Parathyroid adenoma (tissue), 2 donors: ENCODE data around the gene PCNX2.

Experiments used
- H2AFZ ChIP-seq: fragments of 300-600 bp; sonication (generic); one replicate; pipeline ENCODE4 v1.7.0; 2017; ENCODE audit warnings: antibody characterized with exemption, mild to moderate bottlenecking
- H3K27ac ChIP-seq: fragments of 300-600 bp; sonication (generic); one replicate; pipeline ENCODE4 v1.7.0; 2017
- H3K27me3 ChIP-seq: fragments of 300-600 bp; sonication (generic); one replicate; pipeline ENCODE4 v1.7.0; 2017; ENCODE audit warnings: low read length; ENCODE audit not compliant: control insufficient read depth, insufficient read depth
- H3K36me3 ChIP-seq: fragments of 300-600 bp; sonication (generic); one replicate; pipeline ENCODE4 v1.7.0; 2017; ENCODE audit warnings: low read length; ENCODE audit not compliant: control insufficient read depth, insufficient read depth
- H3K4me1 ChIP-seq: fragments of 300-600 bp; sonication (generic); one replicate; pipeline ENCODE4 v1.7.0; 2017; ENCODE audit warnings: control low read depth
- H3K4me2 ChIP-seq: fragments of 300-600 bp; sonication (generic); one replicate; pipeline ENCODE4 v1.7.0; 2017; ENCODE audit warnings: low read length
- H3K4me3 ChIP-seq: fragments of 300-600 bp; sonication (generic); one replicate; pipeline ENCODE4 v1.7.0; 2017; ENCODE audit warnings: low read depth, low read length
- H3K79me2 ChIP-seq: fragments of 300-600 bp; sonication (generic); one replicate; pipeline ENCODE4 v1.7.0; 2017; ENCODE audit warnings: control low read depth
- H3K9ac ChIP-seq: fragments of 300-600 bp; sonication (generic); one replicate; pipeline ENCODE4 v1.7.0; 2017; ENCODE audit warnings: mild to moderate bottlenecking
- H3K9me3 ChIP-seq: fragments of 300-600 bp; sonication (generic); one replicate; pipeline ENCODE4 v1.7.0; 2017; ENCODE audit warnings: low read length; ENCODE audit not compliant: control insufficient read depth
- CTCF ChIP-seq: fragments of 300-600 bp; sonication (generic); IDR thresholded peaks from one replicate; pipeline ENCODE4 v1.7.0; 2017; ENCODE audit warnings: antibody characterized with exemption, mild to moderate bottlenecking
- donor health status: primary hyperparathyroidism.

PCNX2 gene

GRCh38 chr1:233015965-233016364, 279.6 kb downstream of the PCNX2 start:
- Histone ChIP-seq H3K27me3 (no peaks in the 10 kb centered on the region), H3K4me3 (no peak overlapping the region), H3K79me2 (no peaks in the 10 kb centered on the region), H2AFZ (no peak overlapping the region), H3K27ac (no peak overlapping the region), H3K36me3 (no peaks in the 10 kb centered on the region), H3K9me3 (no peaks in the 10 kb centered on the region), H3K4me1 (no peaks in the 10 kb centered on the region), H3K9ac (no peak overlapping the region), H3K4me2 (no peak overlapping the region)
- no peak for TF ChIP-seq CTCF

- H3K79me2 ChIP-seq, result no peaks in the 10 kb centered on the region
- no peak overlapping the region for H3K9ac ChIP-seq
- no peaks in the 10 kb centered on the region for H3K9me3 ChIP-seq
- H3K4me1 ChIP-seq, result no peaks in the 10 kb centered on the region
- no peak overlapping the region for H3K4me3 ChIP-seq
- no peak overlapping the region for H3K27ac ChIP-seq
- TF ChIP-seq CTCF, result no peak
- no peak overlapping the region for H2AFZ ChIP-seq
- H3K36me3 ChIP-seq, result no peaks in the 10 kb centered on the region
- no peak overlapping the region for H3K4me2 ChIP-seq
- no peaks in the 10 kb centered on the region for H3K27me3 ChIP-seq
Measured at GRCh38 chr1:233012021-233012420, 283.5 kb downstream of the PCNX2 start.

GRCh38 chr1:233010146-233010545, 285.4 kb downstream of the PCNX2 start:
- no peaks in the 10 kb centered on the region for H3K4me1 ChIP-seq
- H2AFZ ChIP-seq, result no peak overlapping the region
- no peak overlapping the region for H3K27ac ChIP-seq
- H3K9ac ChIP-seq, result no peak overlapping the region
- TF ChIP-seq CTCF, result no peak
- H3K27me3 ChIP-seq, result no peaks in the 10 kb centered on the region
- H3K79me2 ChIP-seq, result no peaks in the 10 kb centered on the region
- H3K4me2 ChIP-seq, result no peak overlapping the region
- H3K36me3 ChIP-seq, result no peaks in the 10 kb centered on the region
- H3K4me3 ChIP-seq, result no peak overlapping the region
- H3K9me3 ChIP-seq, result no peaks in the 10 kb centered on the region

GRCh38 chr1:233006541-233006973, 289.0 kb downstream of the PCNX2 start:
- no peak overlapping the region for H3K27ac ChIP-seq

More at GRCh38 chr1:233006541-233006973, 289.0 kb downstream of the PCNX2 start:
- TF ChIP-seq CTCF, result no peak
- no peak overlapping the region for H2AFZ ChIP-seq
- no peaks in the 10 kb centered on the region for H3K79me2 ChIP-seq
- no peaks in the 10 kb centered on the region for H3K9me3 ChIP-seq
- H3K4me3 ChIP-seq, result no peak overlapping the region
- H3K9ac ChIP-seq, result no peak overlapping the region
- H3K4me1 ChIP-seq, result no peaks in the 10 kb centered on the region
- H3K4me2 ChIP-seq, result no peak overlapping the region
- H3K27me3 ChIP-seq, result no peaks in the 10 kb centered on the region
- no peaks in the 10 kb centered on the region for H3K36me3 ChIP-seq
